ENCODE measurements around the gene TSACC.

Gene TSACC

DNA sequence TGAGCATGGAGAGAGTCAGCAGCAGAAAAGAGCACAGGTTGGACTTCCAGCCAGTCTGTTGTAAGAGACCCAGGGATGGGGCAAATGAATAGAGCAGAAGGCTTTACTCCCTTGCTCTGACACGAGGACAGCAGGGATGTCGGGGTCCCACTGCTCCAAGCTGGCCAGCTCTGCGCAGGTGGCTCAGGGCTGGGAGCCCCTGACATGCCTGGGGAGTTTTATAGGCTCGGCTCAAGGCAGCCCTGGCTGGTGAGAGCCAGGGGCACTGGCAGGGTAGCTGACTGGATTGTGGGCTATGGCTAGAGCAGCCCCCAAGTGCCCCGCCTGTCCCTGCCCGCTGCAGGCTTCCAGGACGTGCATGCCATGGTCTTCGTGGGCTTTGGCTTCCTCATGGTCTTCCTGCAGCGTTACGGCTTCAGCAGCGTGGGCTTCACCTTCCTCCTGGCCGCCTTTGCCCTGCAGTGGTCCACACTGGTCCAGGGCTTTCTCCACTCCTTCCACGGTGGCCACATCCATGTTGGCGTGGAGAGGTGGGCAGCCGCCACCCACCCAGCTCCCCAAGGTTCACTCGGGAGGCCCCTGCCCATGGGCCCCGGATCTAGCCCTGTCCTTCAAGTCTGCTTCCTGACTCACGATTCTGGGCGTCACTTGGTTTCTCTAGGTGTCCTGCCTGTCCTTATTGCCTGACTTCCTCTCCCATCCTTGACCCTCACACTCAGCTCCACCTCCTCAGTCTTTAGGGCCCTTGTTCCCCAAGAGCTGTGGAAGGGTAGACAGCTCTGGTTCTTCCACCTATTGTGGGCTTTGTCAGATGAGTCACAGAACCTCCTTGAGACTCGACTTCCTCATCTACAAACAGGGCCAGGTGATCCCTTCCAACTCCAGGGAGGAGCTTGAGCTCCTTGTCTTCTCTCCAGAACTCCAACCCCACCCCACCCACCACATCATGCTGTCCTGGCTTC, 38.9 kb downstream of the TSACC start:
- DNase-seq = no peak

DNA sequence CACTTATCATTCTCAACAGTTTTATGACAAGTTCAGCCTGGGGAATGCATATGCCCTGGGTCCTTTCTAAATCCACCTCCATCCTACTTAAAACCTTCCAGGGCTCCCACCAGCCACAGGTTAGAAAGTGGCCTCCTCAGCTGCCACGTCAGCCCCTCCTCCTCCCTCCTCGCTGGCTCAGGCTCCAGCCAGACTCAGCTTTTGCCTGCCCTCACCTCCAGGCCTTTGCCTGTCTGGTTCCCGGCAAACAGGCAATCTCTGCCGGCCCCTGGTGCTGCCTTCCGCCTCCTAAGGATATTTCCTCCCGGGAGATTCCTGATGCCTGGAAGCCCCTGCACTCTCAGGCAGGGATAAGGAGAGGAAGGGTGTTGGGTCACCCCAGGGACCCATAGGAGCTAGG, 40.2 kb downstream of the TSACC start:
- DNase-seq = no peak

DNA sequence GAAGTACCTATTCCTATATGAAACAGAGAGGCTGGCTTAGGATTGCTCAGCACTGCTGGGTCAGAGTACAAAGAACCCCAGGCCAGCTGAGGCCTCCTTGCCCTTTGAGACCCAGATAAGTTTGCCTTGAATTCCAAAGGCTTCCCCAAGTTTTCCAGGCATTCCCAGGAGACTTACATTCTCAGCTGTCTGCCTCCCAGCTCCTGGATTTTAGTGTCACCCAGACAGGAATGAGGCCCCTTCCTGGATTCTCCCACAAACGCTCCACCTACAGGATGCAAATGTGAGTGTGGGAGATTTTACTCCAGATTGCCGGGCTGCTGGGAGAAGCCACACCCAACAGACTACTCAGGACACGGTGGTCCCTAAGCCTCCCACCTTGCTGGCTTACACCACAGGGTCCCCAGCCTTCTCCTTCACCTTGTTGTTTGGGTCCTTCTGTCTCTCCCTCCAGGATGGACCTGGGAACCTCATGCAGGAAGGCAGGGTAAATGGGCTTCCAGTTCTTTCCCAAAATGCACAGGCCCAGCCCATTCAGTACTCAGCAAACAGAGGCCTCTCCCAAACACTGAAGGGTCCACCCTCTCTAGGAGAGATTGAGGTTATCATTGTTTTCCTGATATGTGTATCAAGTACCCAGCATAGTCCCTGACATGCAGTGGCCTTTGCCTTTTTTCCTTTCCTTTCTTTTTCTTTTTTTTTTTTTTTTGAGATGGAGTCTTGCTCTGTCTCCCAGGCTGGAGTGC, 41.3 kb downstream of the TSACC start:
- no peak for DNase-seq

DNA sequence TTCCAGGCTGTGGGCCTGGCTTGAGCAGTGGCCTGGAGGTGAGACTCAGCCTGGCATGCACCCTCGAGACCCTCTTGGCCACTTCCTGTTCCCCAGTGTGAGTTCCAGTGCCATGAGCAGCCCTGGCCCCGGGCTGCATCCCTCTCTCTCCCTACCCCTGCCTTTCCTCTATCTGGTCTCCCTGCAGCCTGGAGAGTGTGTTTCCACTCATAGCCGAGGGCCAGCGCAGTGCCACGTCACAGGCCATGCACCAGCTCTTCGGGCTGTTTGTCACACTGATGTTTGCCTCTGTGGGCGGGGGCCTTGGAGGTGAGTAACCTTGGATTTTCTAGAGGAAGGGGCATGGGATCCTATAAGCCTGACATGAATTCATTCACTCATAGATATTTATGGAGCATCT, 44.2 kb downstream of the TSACC start:
- no peak for DNase-seq

DNA sequence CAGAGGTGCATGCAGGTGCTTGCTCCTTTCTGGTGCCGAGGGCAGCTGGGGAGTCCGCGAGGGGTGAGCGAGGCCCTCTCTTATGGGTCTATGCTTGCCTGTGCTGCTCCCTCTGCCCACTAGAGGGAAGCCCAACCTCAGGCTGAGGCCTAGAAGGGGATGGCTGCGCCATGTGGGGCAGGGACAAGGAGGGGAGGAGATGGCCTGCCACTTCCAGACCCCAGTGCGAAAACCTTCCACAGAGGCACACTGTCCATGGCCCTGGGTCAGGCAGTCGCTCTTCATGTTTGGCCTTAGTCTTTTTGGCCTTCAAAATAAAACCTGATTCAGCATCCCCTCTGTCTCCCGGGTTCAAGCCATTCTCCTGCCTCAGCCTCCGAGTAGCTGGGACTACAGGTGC, 44.7 kb downstream of the TSACC start:
- DNase-seq = peak; percentile 59 to 64

DNA sequence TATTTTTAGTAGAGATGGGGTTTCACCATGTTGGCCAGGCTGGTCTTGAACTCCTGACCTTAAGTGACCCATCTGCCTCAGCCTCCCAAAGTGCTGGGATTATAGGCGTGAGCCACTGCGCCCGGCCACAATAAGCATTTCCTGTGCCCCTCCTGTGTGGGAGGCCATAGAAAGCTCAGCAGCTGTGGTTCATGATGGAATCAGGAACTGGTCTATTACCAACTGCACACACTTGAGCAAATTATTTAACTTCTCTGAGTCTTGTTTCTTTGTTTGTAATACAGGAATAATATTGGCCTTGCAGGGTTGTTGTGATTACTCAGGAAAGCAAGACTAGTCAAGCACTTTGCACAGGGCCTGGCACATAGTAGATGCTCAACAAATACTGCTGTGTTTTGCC, 45.7 kb downstream of the TSACC start:
- no peak for DNase-seq

DNA sequence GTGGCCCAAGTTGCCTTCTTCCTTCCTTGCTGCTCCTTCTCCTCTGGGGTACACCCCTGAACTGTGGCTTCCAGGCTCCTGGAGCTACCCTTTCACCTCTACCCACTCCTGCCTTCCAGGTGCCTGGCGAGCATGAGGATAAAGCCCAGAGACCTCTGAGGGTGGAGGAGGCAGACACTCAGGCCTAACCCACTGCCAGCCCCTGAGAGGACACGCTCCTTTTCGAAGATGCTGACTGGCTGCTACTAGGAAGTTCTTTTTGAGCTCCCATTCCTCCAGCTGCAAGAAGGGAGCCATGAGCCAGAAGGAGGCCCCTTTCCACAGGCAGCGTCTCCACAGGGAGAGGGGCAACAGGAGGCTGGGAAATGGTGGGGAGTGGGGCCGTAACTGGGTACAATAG, 46.3 kb downstream of the TSACC start:
- no peak for DNase-seq

DNA sequence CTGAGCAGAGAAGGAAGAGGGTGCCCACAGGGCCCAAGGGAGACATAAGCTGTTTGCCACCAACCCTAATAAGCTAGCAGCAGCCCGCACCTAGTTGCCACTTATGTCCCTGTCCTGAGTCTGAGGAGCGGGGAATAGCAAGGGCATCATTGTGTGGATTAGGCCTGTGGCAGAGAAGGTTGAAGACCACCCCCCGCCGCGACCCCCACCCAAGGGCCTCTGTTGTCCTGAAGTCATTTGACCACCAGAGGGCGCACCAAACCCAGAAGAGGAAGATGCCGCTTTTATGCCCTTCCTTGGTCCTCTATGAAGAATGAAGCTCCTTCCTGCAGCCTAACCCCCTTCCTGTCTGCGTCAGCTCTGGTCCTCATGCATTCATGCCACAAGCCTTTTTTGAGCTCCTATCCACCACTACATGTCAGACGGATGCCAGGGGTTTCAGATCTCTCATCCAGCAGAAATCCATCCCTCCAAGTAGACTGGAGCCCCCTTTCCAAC, 47.3 kb downstream of the TSACC start:
- peak; percentile 70 to 76 for DNase-seq

DNA sequence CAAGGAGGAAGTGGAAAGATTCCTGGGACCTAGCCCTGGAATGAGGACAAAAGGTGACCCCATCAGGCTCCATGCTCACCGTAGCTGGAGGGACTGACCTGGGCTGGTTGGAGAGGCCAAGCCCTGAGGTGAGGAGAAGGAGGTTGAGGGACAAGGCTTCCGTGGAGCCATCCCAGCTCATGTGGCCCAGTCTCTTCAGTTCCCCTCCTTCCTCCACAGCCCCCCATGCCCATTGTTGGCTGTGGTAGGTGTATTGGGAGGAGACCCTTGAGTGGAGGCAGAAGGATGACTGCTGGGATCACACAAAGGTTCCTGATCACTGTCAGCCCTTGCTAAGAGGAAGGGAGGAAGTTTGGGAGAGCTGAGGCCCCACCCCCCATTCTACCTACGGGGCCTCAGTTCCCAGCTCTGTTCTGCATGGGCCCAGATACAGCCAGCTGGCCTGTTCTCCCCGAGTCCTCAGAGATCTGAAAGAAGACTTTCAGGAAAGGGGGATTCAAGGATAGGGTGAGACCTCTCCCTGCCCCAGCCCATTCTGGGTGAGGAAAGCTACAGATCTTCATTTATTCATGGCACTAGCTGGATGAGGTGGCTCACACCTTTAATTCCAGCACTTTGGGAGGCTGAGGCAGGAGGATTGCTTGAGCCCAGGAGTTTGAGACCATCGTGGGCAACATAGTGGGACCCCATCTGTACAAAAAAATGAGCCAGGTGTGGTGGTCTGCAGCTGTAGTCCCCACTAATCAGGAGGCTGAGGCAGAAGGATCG, 48.0 kb downstream of the TSACC start:
- no peak for DNase-seq

DNA sequence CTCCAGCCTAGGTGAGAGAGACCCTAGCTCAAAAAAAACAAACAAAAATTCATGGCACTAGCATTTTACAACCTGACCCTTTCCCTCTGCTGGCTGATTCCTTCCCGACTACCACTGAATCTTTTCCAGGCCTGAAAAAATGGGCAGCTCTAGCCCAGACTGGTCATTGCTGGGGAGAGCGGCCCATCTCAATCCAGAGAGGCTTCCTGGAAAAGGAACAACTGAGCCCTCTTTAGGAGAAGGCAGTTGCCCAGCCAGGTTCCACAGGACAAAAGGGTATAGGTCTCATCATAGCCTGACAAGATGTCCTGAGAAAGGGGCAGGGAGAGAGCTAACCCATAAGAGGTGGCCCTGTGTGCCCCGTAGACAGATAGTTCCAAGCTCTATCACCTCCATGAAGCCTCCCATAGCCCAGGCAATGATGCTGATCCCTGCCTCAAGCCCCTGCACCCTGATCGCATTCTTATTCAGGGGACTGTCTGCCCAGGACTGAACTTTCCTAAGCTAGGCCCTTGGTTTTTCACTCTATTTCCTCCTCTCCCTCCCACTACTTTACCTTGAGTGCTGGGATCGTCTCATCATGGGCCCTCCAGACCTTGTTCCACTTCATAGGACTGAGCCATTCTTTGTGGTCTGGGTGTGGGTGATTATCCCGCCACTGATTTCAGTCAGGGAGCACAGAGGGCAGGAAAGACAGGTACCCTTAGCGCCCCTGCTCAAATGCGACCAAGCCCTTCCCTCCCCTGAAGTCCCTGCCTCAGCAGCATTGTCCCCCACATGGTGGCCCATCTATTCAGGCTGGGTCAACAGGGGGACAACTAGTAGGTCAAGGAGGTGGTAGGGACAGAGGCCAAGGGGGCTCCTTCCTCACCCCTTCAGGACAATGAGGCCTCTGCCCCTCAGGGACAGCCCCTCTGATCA, 48.9 kb downstream of the TSACC start:
- DNase-seq = no peak

DNA sequence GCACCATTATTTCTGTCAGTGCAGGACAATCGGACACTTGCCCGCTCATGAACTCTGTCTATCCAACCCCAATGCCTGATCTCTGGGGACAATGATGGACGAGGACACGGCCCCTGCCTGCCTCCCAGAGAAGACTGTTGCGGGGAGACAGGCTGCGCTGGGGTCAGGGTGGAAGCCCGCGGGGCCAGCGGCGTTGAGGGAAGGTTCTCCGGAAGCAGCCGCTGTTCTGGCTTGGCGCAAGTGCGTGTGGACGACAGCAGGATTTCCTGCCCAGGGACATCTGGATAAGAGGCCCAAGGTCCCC, 49.5 kb downstream of the TSACC start:
- no peak for DNase-seq

DNA sequence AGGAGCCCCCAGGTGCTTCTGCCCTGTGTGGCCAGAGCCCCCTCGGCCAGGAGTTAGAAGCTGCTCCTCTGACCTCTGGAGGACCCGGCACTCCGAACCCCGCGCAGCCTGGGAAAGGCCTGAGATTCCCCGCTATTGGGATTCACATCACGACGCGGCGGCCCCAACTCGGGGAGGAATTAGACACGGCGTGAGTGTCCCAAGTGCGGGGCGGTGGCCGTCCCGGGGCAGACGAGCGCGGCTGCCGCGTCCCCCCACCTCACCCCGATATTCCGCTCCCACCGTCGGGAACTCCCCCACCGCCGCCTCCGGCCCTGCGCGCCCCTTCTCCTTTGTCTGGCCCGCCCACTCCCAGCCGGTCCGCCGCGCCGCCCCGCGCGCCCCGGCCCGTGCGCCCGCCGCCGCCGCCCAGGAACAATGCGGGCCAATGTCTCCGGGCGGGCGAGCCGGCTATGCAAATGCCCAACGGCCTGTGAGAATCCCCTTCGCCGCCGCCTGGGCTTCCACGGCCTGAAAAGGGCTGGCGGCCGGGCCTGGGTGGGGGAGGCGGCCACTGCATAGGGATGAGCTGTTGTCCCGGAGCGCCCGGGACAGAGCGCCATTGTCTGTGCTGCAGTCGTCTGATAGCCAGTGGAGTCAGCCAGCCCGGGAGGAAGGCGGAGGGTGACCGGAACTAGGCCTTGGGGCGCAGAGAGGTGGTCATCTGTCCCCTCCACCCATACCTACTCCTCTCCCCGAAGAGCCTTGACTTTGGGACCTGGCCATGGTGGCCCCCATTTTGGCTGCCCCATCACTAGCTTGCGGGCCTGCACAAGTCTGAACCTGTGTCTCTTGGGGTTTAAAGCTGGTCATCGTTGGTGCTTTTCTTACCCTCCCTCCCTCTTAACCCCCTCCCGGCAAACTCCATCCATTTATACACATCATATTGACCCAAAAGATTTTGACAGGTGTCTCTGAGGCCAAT, 50.1 kb downstream of the TSACC start:
- DNase-seq = no peak

DNA sequence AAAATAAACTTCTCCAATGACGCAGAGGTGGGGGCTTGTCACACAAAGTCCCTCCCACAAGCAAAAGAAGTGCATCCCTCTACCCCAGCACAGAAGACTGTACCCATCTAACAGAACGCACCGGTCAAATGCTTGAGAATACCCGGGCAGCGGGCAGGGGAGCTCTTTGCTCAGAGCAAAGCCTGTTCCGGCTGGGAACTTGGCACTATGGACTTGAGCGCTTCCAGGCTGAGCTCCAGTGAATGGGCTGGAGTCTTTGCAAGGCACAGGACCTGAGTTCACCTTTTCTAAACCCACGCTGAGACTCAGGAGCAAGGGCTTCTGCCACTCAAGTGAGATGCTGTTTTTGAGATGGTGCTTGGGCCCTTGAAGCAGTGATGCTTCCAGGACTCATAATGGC, 51.0 kb downstream of the TSACC start:
- no peak for DNase-seq

DNA sequence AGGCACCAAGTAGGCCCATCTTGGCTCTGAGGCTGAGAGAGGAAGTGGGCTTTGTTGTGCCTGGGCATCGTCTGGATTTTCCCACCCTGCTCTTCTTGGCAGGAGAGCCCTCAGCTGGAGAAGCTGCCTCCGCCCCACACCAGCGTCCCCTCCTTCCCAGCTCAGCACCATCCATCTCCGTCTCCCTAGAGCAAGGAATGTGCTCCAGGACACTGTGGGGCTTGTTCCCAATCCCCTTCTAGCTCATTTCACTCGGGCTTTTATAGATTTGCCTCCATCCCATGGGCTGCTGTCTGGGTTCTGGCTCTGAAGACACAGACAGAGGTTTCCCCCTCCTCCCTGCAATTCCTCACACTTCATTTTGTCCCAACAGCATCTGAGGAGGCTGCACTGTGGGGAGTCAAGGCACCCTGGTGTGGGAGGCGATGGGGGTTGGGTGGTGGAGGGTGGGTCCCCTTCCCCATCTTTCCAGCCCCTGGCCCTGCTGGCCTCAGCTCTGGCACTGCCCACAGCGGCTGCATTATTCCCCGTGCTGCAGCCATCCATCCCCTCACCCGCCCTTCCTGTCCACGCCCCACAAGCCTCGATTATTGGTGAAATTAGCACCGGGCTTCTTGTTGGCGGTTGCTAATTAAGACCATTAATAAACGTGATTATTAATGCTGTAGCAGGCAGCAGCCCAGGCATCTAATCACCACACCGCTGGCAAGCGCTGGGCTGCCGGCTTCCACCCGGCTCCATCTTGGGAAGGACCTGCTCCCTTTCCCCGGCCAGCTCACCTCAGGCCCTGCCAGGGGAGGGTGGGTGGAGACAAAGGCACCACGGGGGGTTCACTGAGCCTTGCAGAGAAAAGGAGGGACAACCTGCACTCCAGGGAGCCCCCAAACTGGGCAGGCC, 52.4 kb downstream of the TSACC start:
- no peak for DNase-seq

DNA sequence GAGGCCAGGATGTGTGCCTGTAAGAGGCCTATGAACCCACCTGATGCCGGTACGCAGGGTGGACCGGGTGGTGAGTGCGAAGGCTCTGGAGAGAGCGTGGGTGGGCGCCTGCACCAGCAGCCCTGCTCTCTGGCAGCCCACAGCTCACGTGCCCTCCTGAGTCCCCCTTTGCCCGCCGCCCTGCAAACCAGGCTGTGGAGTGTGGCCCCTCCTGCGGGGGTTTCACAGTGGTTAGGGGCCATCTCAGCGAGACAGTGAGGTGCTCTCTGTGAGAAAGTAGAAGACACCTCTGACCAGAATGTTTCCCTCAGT, 53.0 kb downstream of the TSACC start:
- DNase-seq = no peak

DNA sequence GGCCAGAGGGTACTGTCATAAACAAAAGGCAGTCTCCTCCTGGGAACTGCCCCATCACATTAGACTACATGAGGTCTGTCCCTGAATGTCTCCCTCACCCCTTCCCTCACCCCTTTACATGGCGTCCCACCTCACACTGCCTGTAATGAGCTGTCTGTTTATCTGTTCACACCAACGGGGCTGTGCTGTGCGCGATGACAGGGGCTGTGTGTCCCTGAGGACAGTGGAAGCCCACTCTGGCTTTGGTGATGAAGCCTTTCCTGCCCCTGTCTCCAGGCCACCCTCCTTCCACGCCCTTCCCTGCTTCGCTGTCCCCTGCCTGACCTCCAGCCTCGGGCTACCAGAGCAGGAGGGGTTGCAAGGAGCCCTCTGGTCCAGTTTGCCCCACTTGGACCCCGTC, 53.4 kb downstream of the TSACC start:
- no peak for DNase-seq

DNA sequence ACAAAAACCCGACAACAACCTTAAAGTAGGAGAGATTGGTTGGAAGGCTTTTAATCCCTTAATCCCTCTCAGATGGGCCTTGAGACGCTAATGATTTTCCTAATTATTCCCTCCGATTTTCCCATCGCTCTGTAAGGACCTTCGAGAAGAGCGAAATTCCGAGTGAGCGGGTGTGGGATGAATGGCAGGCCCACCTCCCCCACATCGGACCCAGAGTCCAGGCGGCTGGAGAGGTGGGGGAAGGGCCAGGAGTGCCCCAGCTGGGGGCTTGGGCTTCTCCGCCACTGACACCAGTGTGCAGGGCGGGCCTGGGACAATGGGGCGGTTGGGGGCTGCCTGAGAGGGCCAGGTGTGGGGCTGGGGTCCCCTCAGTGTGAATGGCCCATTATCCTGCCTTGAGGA, 54.1 kb downstream of the TSACC start:
- no peak for DNase-seq

DNA sequence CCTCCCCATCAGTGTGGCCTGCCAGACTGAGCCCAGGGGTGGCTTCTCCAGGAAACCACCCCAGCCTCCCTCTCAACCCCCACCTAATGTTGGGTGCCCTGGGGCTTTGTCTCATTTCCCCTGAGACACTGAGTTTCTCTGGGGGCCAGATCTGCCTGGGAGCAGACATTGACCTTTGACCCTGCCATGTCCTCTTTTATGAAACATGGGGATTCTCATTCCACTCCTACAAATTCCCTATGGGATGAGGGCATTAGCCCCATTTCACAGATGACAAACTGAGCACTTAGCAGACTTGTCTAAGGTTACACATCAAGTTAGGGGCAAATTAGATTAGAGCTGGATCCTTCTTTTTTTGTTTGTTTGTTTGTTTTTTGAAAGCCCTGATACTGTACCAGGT, 54.8 kb downstream of the TSACC start:
- DNase-seq = no peak

DNA sequence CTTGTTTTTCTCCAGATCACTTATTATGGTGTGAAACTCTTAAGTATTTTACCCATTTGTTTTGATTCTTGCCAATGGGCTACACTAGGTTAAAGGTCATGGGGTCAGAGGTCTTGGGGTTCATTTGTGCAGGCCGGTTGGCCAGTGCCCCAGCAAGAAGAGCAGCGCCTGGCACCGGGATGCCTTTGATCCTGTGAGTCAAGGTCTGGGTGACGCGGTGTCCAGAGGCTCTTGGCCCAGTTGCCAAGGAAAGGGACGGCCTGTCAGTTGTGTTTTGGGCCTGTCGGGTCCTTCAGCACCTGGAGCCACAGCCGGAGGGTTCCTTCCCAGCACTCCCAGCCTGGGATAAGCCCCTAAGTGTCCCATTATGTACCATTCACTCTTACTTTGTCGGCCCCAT, 55.8 kb downstream of the TSACC start:
- no peak for DNase-seq

DNA sequence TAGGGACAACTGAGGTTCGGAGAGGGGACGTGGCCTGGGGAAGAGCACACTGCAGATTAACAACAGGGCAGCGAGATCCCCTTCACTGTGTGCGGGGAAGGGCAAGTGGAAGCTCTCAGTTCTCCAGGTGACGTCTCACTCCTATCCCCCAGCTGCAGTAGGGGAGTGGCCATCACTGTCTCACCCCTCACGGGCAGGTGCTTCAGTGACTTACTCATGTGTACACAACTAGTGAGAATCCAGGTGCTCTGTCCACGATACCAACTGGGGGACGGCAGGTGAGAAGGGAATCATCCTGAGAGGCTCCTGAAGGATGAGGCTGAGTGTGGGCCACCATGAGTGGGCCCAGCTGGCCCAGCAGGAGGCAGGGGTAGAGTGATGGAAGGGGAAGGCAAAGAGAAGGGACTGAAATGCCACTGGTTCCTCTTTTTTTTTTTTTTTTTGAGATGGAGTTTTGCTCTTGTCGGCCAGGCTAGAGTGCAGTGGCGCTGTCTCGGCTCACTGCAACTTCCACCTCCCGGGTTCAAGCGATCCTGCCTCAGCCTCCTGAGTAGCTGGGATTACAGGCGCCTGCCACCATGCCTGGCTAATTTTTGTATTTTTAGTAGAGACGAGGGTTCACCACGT, 56.6 kb downstream of the TSACC start:
- DNase-seq = no peak

All from CD4-positive, alpha-beta T cell treated with Interleukin-4 for 1 hour (primary cell).